ENCODE results near the gene PTP4A2. TPM values are rescaled to one million over a fixed set of nuclear protein-coding genes. Genes with fewer than 3 reads are reported as not detected.

Gene PTP4A2
- total RNA-seq = 189 and 190 TPM in 2 replicates
- long read RNA-seq, transcript PTP4A2-218 (5 exons, 3,353 nt) = major isoform, 9 of 39 reads
- long read RNA-seq, partial matches to known transcripts = 0 of 39 reads
- long read RNA-seq, other reads (novel, unspliced or antisense) = 26 of 39 reads

DNA sequence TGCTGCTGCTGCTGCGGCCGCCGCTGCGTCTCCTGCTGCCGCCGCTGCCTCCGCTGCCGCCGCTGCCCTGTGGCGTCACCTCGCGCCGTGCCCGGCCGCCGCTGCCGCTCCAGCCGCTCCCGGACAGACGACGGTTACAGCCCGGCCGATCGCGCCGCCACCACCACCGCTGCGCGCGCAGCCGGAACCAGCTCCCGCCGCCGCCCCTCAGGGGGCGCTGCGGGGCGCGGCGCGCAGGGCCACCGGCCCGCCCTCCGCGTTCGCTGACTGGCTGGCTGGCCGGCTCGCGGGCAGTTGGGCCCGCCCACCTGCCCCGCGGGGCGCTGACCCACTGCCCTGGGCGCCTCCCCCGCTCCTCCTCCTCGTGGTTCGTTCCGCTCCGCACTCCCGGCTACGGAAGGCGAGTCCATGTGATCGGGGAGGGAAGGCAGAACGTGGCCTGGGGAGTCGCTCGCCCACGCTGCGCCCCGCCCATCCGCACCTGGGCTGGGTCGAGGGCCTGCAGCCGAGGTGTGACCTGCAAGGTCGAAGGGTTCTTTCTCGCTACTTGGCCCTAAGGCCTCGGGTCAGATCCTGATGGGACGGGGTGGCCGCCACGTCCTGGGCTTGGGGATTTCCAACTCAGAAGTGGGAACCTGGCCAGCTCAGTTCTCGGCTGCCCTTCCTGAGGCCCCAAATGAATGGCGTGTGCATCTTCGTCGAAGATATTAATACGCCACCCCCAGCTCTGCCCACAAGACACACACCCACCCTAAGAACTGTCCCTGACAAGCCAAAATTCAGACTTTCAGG lies at the start of gene PTP4A2:
Gene PTP4A2, minus strand, starts transcription at position 185 of the 792 bp plus-strand sequence. CDS start 19,303 bp downstream, outside the sequence.
- peak; percentile 65 for TF ChIP-seq CTCF (conservative IDR thresholded peaks at IDR 0.05)
- Mint-ChIP-seq H3K36me3 (ENCODE audit: low read depth) (no peaks in the 10 kb centered on the region), H3K4me1 (peaks cover 38% of the 10 kb centered on the region)

DNA sequence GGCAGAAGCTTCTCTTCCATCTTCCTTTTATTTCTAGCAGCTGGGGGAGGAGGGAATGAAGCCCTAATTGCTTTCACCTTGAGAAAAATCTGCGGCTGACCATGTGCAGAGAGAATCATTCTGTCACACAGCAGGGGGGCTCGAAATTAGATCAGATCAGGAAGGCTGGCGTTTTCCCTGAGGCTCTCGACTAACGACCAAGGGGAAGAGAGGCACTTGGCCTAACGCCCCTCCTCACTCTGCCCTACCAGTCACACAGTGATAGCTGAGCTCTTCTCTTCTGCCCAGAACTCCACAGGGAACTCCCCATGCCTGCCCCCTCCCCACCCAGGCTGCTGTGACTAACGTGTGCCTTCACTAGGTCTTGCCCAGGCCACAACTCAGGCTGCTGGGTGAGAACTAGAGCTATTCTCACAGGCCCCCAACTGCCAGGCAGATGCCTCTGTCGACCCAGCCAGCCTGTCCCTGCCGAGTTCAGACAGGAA lies 49.0 kb upstream of the PTP4A2 start:
- H3K4me3 Mint-ChIP-seq = peak overlapping the region; percentile 14
- no peaks in the 10 kb centered on the region for H3K9me3 Mint-ChIP-seq
- H3K27ac Mint-ChIP-seq (ENCODE audit: unreplicated experiment) = peak overlapping the region; percentile 10
- TF ChIP-seq CTCF (conservative IDR thresholded peaks at IDR 0.05) = no peak
- DNase-seq (ENCODE audit: low read depth, low spot score) = peak; percentile 8
- H3K36me3 Mint-ChIP-seq (ENCODE audit: low read depth) = no peaks in the 10 kb centered on the region
- H3K27me3 Mint-ChIP-seq (ENCODE audit: low read depth) = no peaks in the 10 kb centered on the region
- peaks cover 25% of the 10 kb centered on the region for H3K4me1 Mint-ChIP-seq

More for the DNA sequence above, at the start of gene PTP4A2:
- Mint-ChIP-seq H3K4me3 (peak within 1 kb of the TSS; percentile 97), H3K9me3 (no peaks in the 10 kb centered on the region), H3K27ac (ENCODE audit: unreplicated experiment) (peak within 1 kb of the TSS; percentile 97), H3K27me3 (ENCODE audit: low read depth) (no peaks in the 10 kb centered on the region)
- DNase-seq (ENCODE audit: low read depth, low spot score) = peak; percentile 86

GRCh38 chr1:31985430-31985829 lies 47.3 kb upstream of the PTP4A2 start:
- H3K27me3 Mint-ChIP-seq (ENCODE audit: low read depth) = no peaks in the 10 kb centered on the region
- H3K36me3 Mint-ChIP-seq (ENCODE audit: low read depth) = no peaks in the 10 kb centered on the region
- DNase-seq (ENCODE audit: low read depth, low spot score) = no peak
- no peak for TF ChIP-seq CTCF (conservative IDR thresholded peaks at IDR 0.05)
- no peak overlapping the region for H3K4me3 Mint-ChIP-seq
- no peak overlapping the region for H3K27ac Mint-ChIP-seq (ENCODE audit: unreplicated experiment)
- peaks cover 30% of the 10 kb centered on the region for H3K4me1 Mint-ChIP-seq
- H3K9me3 Mint-ChIP-seq = no peaks in the 10 kb centered on the region

DNA sequence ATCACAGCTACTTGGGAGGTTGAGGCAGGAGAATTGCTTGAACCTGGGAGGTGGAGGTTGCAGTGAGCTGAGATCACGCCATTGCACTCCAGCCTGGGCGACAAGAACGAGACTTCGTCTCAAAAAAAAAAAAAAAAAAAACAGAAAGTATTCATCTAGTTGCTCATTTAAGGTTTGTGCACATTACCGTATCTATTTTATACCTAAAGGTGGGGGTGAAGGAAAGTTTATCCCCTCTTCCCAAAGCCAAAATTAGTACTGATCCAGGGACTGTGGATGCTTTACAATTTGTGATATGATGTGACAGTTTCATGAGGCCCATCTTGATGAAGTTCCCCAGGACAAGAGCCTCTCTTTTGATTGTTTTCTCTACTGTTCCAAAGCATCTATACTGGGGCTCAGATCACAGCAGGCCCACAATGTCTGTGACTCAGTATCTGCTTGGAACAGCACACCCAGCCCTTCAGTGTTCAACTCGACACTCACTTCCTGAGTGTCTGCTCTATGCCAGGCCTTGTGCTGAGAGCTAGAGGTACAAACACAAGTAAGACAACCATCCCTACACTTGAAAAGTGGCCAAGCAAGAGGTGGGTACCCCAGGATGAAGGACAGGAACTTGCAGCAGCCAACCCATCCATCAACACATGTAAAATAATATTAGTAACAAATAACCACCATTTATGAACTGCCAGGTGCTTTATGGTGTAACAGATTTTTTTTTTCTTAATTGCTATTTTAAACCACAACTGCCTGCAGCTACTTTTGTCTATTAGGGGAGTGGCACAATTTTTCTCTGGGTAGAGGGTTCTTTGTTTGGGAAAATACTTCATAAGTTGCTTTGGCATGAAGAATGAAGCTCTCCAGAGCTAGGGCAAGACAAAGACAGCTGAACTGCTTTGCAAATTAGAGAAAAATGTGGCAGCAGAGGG lies 46.5 kb upstream of the PTP4A2 start:
- Mint-ChIP-seq H3K9me3 (no peaks in the 10 kb centered on the region), H3K4me3 (no peak overlapping the region), H3K4me1 (peaks cover 30% of the 10 kb centered on the region), H3K27me3 (ENCODE audit: low read depth) (no peaks in the 10 kb centered on the region), H3K27ac (ENCODE audit: unreplicated experiment) (no peak overlapping the region), H3K36me3 (ENCODE audit: low read depth) (no peaks in the 10 kb centered on the region)
- no peak for TF ChIP-seq CTCF (conservative IDR thresholded peaks at IDR 0.05)
- no peak for DNase-seq (ENCODE audit: low read depth, low spot score)

DNA sequence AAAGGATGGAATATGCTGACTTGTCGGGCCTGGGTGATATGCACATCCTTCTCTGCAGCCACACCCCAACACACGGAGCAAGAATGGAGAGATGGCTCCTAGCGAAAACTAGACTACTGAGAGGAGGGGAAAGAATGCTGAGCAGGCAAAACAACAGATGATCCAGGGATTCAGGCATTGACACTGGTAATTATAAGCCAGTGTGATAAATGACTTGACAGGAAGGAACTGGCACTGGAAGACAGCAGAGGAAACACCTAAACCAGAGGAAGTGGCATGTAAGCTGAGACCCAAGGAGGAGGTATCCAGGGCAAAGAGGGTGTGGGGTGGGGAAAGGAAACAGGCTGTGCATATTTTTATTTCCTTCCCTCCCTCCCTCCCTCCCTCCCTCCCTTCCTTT lies 43.8 kb upstream of the PTP4A2 start:
- Mint-ChIP-seq H3K27ac (ENCODE audit: unreplicated experiment) (peak overlapping the region; percentile 91), H3K4me1 (peaks cover 27% of the 10 kb centered on the region)
- no peak for TF ChIP-seq CTCF (conservative IDR thresholded peaks at IDR 0.05)

More for the DNA sequence above, 43.8 kb upstream of the PTP4A2 start:
- no peak overlapping the region for H3K4me3 Mint-ChIP-seq
- no peaks in the 10 kb centered on the region for H3K36me3 Mint-ChIP-seq (ENCODE audit: low read depth)
- no peaks in the 10 kb centered on the region for H3K27me3 Mint-ChIP-seq (ENCODE audit: low read depth)
- no peak for DNase-seq (ENCODE audit: low read depth, low spot score)
- H3K9me3 Mint-ChIP-seq = no peaks in the 10 kb centered on the region

Measured in neural crest cell (in vitro differentiated cells).